PC-9 (cell line): ENCODE results near the gene OGA.

ENCODE experiments used
- EZH2 ChIP-seq: fragments of 200-600 bp; sonication (generic); IDR thresholded peaks from 2 replicates; pipeline ENCODE4 v1.8.0; 2017; ENCODE audit warnings: antibody characterized with exemption, low read depth
- TF ChIP-seq, protein P1 (sequence below): fragments of 200-600 bp; sonication (generic); conservative IDR thresholded peaks from 2 replicates; pipeline ENCODE4 v1.6.1; 2017; ENCODE audit warnings: mixed run types, antibody characterized with exemption, mild to moderate bottlenecking, moderate library complexity

GRCh38 chr10:101780187-101780817 lies 37.9 kb downstream of the OGA start:
- TF ChIP-seq, protein P1, sequence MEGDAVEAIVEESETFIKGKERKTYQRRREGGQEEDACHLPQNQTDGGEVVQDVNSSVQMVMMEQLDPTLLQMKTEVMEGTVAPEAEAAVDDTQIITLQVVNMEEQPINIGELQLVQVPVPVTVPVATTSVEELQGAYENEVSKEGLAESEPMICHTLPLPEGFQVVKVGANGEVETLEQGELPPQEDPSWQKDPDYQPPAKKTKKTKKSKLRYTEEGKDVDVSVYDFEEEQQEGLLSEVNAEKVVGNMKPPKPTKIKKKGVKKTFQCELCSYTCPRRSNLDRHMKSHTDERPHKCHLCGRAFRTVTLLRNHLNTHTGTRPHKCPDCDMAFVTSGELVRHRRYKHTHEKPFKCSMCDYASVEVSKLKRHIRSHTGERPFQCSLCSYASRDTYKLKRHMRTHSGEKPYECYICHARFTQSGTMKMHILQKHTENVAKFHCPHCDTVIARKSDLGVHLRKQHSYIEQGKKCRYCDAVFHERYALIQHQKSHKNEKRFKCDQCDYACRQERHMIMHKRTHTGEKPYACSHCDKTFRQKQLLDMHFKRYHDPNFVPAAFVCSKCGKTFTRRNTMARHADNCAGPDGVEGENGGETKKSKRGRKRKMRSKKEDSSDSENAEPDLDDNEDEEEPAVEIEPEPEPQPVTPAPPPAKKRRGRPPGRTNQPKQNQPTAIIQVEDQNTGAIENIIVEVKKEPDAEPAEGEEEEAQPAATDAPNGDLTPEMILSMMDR, result no peak
- TF ChIP-seq EZH2, result no peak
